ENCODE data around the gene PHLDB2.

Gene PHLDB2

GRCh38 chr3:111851511-111851954, 7.5 kb upstream of the PHLDB2 start:
- no peak for DNase-seq

- no peak for DNase-seq
Observed at GRCh38 chr3:111852540-111852939, 6.5 kb upstream of the PHLDB2 start.

- no peak for DNase-seq
Observed at GRCh38 chr3:111853068-111853467, 6.0 kb upstream of the PHLDB2 start.

GRCh38 chr3:111854990-111855389, 4.1 kb upstream of the PHLDB2 start:
- no peak for DNase-seq

GRCh38 chr3:111856501-111856900, 2.6 kb upstream of the PHLDB2 start:
- no peak for DNase-seq

GRCh38 chr3:111857474-111857873, 1.6 kb upstream of the PHLDB2 start:
- DNase-seq: no peak

- no peak for DNase-seq
Observed at GRCh38 chr3:111858642-111859041, 423 bp upstream of the PHLDB2 start.

- peak; percentile 55 for DNase-seq
Observed at GRCh38 chr3:111859974-111860859, 1.2 kb downstream of the PHLDB2 start.

GRCh38 chr3:111861391-111861790, 2.3 kb downstream of the PHLDB2 start:
- DNase-seq: no peak

- no peak for DNase-seq
Observed at GRCh38 chr3:111862415-111862814, 3.4 kb downstream of the PHLDB2 start.

GRCh38 chr3:111862974-111863373, 3.9 kb downstream of the PHLDB2 start:
- no peak for DNase-seq

GRCh38 chr3:111863942-111864694, 5.1 kb downstream of the PHLDB2 start:
- DNase-seq: no peak

- DNase-seq: no peak
Observed at GRCh38 chr3:111864821-111865656, 6.0 kb downstream of the PHLDB2 start.

GRCh38 chr3:111867889-111868426, 8.9 kb downstream of the PHLDB2 start:
- DNase-seq: no peak

GRCh38 chr3:111870620-111871019, 11.6 kb downstream of the PHLDB2 start:
- DNase-seq: no peak

- DNase-seq: no peak
Observed at GRCh38 chr3:111871809-111872623, 13.0 kb downstream of the PHLDB2 start.

- DNase-seq: no peak
Observed at GRCh38 chr3:111872979-111873378, 13.9 kb downstream of the PHLDB2 start.

GRCh38 chr3:111874177-111874820, 15.2 kb downstream of the PHLDB2 start:
- DNase-seq: no peak

GRCh38 chr3:111881480-111881879, 22.4 kb downstream of the PHLDB2 start:
- DNase-seq: no peak

- no peak for DNase-seq
Observed at GRCh38 chr3:111882194-111882593, 23.1 kb downstream of the PHLDB2 start.

- DNase-seq: no peak
Observed at GRCh38 chr3:111882799-111883198, 23.7 kb downstream of the PHLDB2 start.
